ENCODE results near the gene PRKN.
A peak's percentile ranks its signal among the peaks of the same experiment; 100 is the strongest.

The PRKN gene

DNA sequence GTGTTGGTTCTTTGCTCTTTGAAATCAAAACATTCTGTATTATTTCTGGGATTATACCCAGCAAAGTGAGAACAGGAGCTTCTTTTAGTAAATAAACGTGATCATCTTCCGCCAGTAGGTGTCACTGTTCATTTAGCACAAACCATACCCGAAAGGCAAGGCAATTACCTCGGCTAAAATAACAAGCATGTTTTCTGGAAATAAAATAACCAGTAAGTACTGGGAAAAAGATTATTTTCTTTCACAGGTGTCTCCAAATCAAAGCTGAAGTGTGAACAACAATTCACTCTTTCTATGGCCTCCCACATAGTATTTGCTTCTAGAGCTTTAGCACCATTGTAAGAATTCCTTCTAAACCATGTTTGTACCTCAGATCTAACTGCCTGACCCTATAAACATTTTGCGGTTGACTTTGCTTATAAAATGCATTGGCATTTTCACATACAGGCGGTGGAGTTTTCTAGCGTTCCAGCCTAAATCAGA lies 1309.1 kb downstream of the PRKN start:
- peak; percentile 98 for FAIRE-seq

DNA sequence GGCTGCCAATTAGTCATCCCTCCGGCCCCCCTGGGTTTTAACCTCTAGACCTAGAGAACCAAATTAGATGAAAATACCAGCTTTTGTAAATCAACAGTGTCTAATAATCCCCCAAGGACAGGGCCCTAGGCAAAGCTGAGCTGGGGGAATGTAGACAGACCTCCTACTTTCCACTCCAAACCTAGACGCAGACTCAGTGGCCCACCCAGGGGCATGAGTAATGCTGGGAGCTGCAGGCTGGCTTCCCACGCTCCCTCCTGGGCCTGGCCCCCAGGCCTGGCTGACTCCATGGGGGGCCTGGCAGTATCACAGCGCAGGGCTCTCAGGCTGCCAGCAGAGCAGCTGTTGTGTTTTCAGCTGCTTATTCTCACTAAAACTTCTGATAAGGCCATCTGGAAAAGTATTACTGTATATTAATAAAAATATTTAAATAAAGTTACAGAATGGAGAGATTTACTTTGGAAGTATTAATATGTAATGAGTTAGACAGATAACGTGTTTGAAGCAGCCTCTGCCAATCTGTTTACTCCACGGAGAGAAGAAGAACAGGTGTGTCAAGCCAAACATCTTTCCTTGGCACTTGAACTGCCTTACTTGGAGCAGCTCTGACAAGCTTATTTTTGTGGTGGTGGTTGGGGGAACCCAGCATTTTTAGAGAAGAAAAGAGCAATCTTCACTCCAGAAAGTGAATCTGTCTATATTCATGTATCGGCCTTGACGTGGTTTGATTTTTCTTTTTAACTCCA lies 1309.7 kb downstream of the PRKN start:
- FAIRE-seq, result no peak

- FAIRE-seq, result no peak
Observed at GRCh38 chr6:161415302-161415855, 1312.2 kb downstream of the PRKN start.

GRCh38 chr6:161414707-161415106 lies 1312.9 kb downstream of the PRKN start:
- no peak for FAIRE-seq

DNA sequence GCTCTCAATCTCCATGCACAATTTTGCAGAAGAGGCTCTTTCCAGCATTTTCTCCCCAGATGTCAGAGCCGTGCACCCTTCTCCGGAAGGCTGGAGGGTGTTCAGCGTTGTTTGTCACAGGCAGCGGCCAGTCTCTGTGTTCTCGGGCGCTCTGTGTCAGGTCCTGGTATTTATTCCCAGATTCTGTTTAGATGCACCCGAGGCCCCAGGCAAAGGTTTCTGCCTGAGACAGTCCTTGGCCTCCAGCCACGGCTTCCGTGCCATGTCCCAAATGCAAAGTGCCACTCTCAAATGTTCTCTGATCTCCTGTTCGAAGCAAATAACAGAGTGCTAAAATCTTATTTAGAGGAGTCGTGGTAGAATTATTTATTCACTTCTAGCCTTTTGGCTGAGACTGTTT lies 1313.4 kb downstream of the PRKN start:
- FAIRE-seq, result no peak

DNA sequence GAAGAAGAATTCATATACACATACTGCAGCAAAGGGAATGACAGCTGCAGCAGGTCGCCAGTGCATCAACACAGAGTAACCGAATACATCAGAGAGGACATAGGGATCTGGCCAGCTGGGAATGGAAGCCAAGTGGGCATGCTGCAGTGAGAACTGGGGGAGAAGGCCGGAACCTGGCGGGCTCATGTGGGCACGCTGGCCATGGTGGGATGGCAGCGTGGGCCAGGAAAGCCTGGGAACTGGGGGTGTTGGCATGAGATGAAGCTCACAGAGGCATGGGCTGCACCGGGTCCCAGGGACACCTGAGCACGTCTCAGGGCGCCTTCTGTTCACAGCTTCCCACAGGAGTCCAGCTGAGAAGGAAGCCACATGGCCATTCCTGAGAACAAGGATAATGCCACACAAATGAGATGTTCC lies 1314.2 kb downstream of the PRKN start:
- no peak for FAIRE-seq

- no peak for FAIRE-seq
Observed at GRCh38 chr6:161412795-161413194, 1314.8 kb downstream of the PRKN start.

DNA sequence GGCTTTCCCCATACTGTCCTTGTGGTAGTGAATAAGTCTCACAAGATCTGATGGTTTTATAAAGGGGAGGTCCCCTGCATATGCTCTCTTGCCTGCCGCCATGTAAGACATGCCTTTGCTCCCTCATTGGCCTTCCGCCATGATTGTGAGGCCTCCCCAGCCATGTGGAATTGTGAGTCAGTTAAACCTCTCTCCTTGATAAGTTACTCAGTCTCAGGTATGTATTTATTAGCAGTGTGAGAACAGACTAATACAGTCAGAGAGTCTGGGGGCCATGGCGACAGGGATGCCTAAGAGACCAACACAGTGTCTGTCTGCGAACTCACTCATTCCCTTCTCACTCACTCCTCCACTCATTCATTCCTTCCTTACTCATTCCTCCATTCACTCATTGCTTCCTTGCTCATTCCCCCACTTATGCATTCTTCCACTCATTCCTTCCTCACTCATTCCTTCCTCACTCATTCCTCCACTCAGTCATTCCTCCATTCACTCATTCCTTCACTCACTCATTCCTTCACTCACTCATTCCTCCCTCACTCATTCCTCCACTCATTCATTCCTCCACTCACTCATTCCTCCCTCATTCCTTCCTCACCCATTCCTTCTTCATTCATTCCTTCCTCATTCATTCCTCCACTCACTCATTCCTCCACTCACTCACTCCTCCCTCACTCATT lies 1316.2 kb downstream of the PRKN start:
- FAIRE-seq, result no peak

- FAIRE-seq, result no peak
Observed at GRCh38 chr6:161410736-161411135, 1316.8 kb downstream of the PRKN start.

DNA sequence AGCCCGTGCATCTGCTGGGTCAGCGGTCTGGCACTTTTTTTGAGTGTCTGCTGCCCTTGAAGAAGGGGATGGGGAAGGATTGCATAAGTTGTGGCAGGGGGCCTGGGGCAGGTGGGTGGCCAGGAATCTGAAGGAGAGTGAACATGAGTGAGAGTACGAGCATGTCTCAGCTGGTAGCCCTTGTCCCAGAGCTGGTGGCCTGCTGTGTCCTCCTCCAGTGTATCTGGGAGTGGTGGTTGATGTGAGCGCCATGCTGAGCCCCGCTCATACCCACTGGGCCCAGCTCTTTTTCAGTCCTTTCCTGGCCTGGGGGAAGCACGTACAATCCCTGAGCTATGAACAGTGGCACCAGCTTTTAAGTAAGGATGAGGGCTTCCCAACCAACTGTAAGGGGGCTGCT lies 1317.5 kb downstream of the PRKN start:
- no peak for FAIRE-seq

DNA sequence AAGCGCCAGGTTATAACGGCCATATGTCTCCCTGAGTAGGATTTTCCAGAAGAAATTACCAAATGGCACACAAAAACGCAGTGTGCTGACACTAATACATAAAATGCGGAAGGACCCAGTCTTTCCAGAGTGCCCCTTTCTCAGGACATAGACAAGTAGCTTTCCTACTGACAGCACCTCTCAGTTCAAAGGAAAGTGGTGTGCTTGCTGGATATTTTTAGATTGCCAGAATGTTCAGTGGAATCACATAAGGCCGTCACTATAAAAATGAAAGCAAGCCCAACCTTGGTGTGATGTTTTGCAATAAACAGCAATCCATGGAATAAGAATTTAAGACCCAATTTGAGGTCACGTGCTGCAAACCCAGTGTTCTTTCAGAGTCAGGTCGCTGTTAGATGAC lies 1318.2 kb downstream of the PRKN start:
- no peak for FAIRE-seq

DNA sequence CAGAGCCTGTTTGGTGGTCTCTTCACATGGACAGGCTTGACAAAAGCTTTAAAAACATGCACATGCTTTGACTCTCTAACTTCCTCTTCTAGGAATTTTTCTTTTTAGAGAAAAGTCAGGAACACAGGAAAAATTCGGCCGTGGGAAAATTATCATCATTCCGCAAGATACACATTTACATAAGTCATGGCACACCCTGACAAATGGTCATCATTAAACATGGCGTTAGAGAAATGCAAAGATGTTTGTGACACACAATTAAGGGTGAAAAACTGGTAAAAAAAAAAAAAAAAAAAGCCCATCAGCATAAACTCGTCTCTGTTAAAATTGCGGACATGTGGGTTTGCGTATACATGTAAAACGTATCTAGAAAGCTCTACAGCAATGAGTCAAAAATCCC lies 1319.5 kb downstream of the PRKN start:
- FAIRE-seq, result no peak

DNA sequence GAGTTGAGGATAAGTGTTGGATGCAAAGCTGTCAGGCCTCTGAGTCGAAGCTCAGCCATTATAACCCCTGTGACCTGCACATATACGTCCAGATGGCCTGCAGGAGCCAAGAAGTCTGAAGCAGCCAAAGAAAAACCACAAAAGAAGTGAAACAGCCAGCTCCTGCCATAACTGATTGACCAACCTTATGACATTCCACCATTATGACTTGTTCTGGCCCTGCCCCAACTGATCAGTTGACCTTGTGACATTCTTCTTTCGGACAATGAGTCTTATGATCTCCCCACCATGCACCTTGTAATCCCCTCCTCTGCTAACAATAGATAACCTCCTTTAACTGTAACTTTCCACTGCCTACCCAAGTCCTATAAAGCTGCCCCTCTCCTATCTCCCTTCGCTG lies 1320.0 kb downstream of the PRKN start:
- FAIRE-seq, result no peak

GRCh38 chr6:161407115-161407514 lies 1320.5 kb downstream of the PRKN start:
- FAIRE-seq, result no peak

DNA sequence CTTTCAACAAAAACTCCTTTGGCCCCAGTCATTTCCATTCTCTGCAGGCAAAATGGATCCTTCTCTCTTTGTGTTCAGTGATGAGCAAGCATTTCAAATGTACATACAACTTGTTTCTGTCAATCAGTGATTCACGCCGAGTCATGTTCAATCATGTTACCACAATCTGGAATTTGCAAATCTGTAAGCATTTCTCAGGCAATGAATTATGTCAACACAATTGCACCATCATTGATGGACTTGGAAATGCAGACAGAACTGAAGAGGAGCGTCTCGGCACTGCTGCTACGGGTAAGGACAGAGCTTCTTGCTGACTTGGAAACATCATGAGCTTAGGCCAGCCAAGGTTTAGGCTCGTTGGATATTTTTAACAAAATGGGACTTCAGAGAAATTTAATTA lies 1320.9 kb downstream of the PRKN start:
- FAIRE-seq, result no peak

GRCh38 chr6:161405418-161405817 lies 1322.1 kb downstream of the PRKN start:
- no peak for FAIRE-seq

- no peak for FAIRE-seq
Observed at GRCh38 chr6:161403717-161404116, 1323.8 kb downstream of the PRKN start.

DNA sequence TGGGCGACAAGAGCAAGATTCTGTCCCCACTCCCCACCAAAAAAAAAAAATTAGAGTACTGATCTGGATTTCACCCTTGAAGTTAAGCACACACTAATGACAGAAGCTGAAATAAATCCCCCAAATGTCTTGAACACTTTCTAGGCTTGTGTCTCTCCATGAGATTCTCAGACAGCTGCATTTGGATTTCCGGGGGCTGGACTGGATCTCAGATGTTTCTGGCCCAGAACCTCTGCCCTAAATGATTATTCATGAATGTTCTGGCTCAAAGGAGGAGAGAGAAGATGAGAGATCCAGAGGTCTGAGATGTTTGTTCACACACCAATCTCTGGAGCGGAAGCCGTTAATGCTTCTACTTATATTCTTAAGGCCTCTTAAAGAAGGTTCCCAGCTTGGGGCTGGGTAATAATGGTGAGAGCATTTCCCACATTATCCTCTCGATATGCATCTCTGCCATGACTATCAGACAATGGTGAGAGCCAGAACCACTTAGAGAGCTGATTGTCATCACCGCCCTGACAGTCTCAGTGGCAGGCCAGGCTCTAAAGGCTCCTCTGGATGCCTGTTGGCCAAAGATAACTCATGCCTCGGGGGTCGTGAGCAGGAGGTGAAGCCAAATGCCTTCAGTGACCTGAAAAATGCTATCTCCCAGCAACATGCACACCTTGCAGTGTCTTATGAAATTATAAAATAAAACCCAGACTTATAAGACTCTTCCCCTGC lies 1325.8 kb downstream of the PRKN start:
- no peak for FAIRE-seq

GRCh38 chr6:161400671-161401070 lies 1326.9 kb downstream of the PRKN start:
- no peak for FAIRE-seq

GRCh38 chr6:161396539-161396938 lies 1331.0 kb downstream of the PRKN start:
- no peak for FAIRE-seq

DNA sequence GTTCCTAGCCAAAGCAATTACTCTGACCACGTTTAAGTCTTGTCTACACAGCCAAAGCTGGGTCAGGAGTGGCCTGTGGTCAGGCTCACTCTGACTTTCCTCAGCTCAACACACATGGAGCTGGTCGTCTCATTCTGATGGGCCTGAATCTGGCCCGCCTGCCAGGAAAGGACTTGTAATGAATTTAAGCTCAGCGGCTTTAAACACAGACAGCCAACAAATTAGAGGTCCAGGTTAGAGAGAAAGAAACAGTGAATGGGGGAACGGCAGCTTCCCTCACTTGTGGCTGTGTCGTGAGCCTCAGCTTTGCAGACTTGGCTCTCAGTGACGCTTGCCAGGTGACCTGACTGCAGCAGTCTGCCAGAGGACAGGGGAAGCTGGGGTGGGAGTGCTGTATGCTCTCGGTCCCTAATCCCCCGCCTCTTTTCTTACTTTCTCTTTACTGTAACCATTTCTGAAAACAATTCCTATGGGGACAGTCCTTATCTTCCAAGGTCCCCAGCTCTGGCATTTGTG lies 1331.8 kb downstream of the PRKN start:
- FAIRE-seq, result no peak

DNA sequence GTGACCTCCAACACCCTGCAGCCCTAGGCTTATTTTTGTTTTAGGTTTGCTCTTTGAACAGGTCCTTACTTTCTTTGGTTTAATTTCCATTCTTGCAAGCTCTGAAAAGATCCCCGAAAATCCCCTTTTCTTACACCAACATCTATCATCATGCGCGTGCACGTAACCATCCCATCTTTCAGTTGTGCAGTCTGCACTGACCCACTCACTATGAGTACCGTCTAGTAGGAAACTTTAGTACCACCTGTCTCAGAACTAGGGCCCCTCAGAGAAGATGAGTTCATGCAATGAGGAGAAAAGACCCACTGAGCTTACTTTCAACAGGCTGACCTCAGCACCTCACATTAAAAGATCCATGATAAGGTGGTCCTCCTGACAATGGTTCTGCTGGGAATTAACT lies 1333.1 kb downstream of the PRKN start:
- FAIRE-seq, result no peak

DNA sequence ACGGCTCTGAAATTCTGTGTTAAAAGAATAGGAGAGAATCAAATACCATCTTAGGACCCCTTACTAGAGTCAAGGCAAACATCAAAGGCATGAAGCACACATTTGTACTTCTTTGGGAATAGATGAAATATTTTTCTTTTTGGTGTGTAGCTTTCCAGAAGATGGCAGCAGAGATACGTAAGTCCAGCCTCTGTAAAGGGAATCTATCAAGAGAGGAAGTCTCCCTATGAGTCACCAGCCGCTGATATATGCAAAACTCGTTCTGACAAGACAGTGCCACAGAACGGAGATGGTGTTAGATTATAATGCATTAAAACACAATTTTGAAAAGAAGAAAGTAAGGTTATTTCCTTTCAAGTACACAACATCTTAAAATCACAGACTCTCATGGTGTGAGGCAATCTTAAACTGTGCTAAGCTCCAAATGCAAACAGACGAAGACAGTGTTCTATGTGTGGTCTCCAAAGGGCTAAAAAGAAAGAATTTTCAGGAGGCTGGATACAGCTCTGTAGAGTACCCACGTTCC lies 1333.7 kb downstream of the PRKN start:
- peak; percentile 94 for FAIRE-seq

All from A204.1 (cell line).